ENCODE data around the gene FAM20C. TPM values are rescaled to one million over a fixed set of nuclear protein-coding genes. Genes with fewer than 3 reads are reported as not detected.

The FAM20C gene
- total and polyA plus RNA-seq, 7 donors, result 3.0 to 51.3 (median 21.0) TPM

- no peak for DNase-seq
- no peak overlapping the region for H3K4me3 ChIP-seq
Measured at GRCh38 chr7:159370-160270, 32.8 kb upstream of the FAM20C start.

GRCh38 chr7:160958-161725, 31.2 kb upstream of the FAM20C start:
- Histone ChIP-seq H3K36me3 (no peaks in the 10 kb centered on the region), H3K9me3 (no peaks in the 10 kb centered on the region), H3K27me3 (peaks cover 0 to 3% (median 0%) of the 10 kb centered on the region in 3 donors), H3K4me3 (no peak overlapping the region), H3K4me1 (peaks cover 0 to 10% (median 0%) of the 10 kb centered on the region in 4 donors), H3K27ac (no peak overlapping the region)
- 53 to 88% methylated on average over 27 of the region's 27 CpGs for WGBS, 2 donors
- intact Hi-C loops (cut with DNase I), result no loop called here
- TF ChIP-seq POLR2AphosphoS5 (IDR thresholded peaks at IDR 0.05) (no peak), EP300 (IDR thresholded peaks at IDR 0.05) (no peak)
- DNase-seq, result no peak

More at GRCh38 chr7:159370-160270, 32.8 kb upstream of the FAM20C start:
- Histone ChIP-seq H3K27me3 (peaks cover 0 to 3% (median 0%) of the 10 kb centered on the region in 3 donors), H3K9me3 (no peaks in the 10 kb centered on the region), H3K4me1 (peaks cover 0 to 20% (median 3%) of the 10 kb centered on the region in 4 donors), H3K27ac (no peak overlapping the region), H3K36me3 (no peaks in the 10 kb centered on the region)
- 90 to 91% methylated on average over 50 of the region's 50 CpGs for WGBS, 2 donors
- intact Hi-C loops (cut with DNase I), result no loop called here
- TF ChIP-seq EP300 (IDR thresholded peaks at IDR 0.05) (no peak), POLR2AphosphoS5 (IDR thresholded peaks at IDR 0.05) (no peak), POLR2A (IDR thresholded peaks at IDR 0.05) (no peak)
- TF ChIP-seq, protein P1, sequence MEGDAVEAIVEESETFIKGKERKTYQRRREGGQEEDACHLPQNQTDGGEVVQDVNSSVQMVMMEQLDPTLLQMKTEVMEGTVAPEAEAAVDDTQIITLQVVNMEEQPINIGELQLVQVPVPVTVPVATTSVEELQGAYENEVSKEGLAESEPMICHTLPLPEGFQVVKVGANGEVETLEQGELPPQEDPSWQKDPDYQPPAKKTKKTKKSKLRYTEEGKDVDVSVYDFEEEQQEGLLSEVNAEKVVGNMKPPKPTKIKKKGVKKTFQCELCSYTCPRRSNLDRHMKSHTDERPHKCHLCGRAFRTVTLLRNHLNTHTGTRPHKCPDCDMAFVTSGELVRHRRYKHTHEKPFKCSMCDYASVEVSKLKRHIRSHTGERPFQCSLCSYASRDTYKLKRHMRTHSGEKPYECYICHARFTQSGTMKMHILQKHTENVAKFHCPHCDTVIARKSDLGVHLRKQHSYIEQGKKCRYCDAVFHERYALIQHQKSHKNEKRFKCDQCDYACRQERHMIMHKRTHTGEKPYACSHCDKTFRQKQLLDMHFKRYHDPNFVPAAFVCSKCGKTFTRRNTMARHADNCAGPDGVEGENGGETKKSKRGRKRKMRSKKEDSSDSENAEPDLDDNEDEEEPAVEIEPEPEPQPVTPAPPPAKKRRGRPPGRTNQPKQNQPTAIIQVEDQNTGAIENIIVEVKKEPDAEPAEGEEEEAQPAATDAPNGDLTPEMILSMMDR (IDR thresholded peaks at IDR 0.05), result no peak

- Histone ChIP-seq H3K4me1 (peaks cover 0 to 12% (median 0%) of the 10 kb centered on the region in 4 donors), H3K27me3 (peaks cover 0 to 3% (median 0%) of the 10 kb centered on the region in 3 donors), H3K9me3 (no peaks in the 10 kb centered on the region), H3K36me3 (no peaks in the 10 kb centered on the region), H3K27ac (no peak overlapping the region), H3K4me3 (no peak overlapping the region)
- TF ChIP-seq POLR2AphosphoS5 (IDR thresholded peaks at IDR 0.05), result no peak
- no peak for TF ChIP-seq EP300 (IDR thresholded peaks at IDR 0.05)
- 83 to 88% methylated on average over 21 of the region's 21 CpGs for WGBS, 2 donors
- intact Hi-C loops (cut with DNase I), result loop anchor here (1.0 kb wide), 1 partner anchor 12 kb away; no protein-coding TSS in a partner anchor
- no peak for DNase-seq
Measured at GRCh38 chr7:162632-163297, 29.6 kb upstream of the FAM20C start.

- no peaks in the 10 kb centered on the region for H3K9me3 ChIP-seq
- no peak overlapping the region for H3K27ac ChIP-seq
- H3K4me3 ChIP-seq, result no peak overlapping the region
- no peak for DNase-seq
- H3K4me1 ChIP-seq, result peaks cover 0 to 12% (median 0%) of the 10 kb centered on the region in 4 donors
- 83 to 85% methylated on average over 12 of the region's 12 CpGs for WGBS, 2 donors
- H3K27me3 ChIP-seq, result peaks cover 0 to 3% (median 0%) of the 10 kb centered on the region in 3 donors
- intact Hi-C loops (cut with DNase I), result no loop called here
- no peaks in the 10 kb centered on the region for H3K36me3 ChIP-seq
- no peak for TF ChIP-seq EP300 (IDR thresholded peaks at IDR 0.05)
- TF ChIP-seq, protein P1 (IDR thresholded peaks at IDR 0.05), result no peak
- TF ChIP-seq POLR2AphosphoS5 (IDR thresholded peaks at IDR 0.05), result no peak
- no peak for TF ChIP-seq POLR2A (IDR thresholded peaks at IDR 0.05)
Measured at GRCh38 chr7:163298-163695, 29.1 kb upstream of the FAM20C start.

- Histone ChIP-seq H3K9me3 (no peaks in the 10 kb centered on the region), H3K4me3 (no peak overlapping the region), H3K4me1 (peaks cover 0 to 12% (median 0%) of the 10 kb centered on the region in 4 donors), H3K27ac (no peak overlapping the region), H3K36me3 (no peaks in the 10 kb centered on the region), H3K27me3 (peaks cover 0 to 3% (median 0%) of the 10 kb centered on the region in 3 donors)
- 51 to 69% methylated on average over 34 of the region's 34 CpGs for WGBS, 2 donors
- intact Hi-C loops (cut with DNase I), result no loop called here
- TF ChIP-seq, protein P1 (IDR thresholded peaks at IDR 0.05), result no peak
- no peak for TF ChIP-seq EP300 (IDR thresholded peaks at IDR 0.05)
- TF ChIP-seq POLR2AphosphoS5 (IDR thresholded peaks at IDR 0.05), result no peak
- DNase-seq, result no peak
Measured at GRCh38 chr7:163971-164881, 28.1 kb upstream of the FAM20C start.
